CD14-positive monocyte (primary cell): ENCODE data around the gene NID1. TPM values are rescaled to one million over a fixed set of nuclear protein-coding genes. Genes with fewer than 3 reads are reported as not detected.

Experiments
- DNase-seq, 3 donors: peaks; one replicate each; pipeline ENCODE4 v3.0.0-alpha.2; 2011 to 2022
- H2AFZ ChIP-seq: 2 replicates; pipeline ENCODE4 v1.6.0; 2012; ENCODE audit warnings: mild to moderate bottlenecking, low read depth, low read length, inconsistent platforms; ENCODE audit not compliant: insufficient read depth, poor library complexity, severe bottlenecking
- H3K27ac ChIP-seq, 2 donors: 1 replicate in 1 of 2; 2 replicates in 1 of 2; pipeline ENCODE4 v1.5.1; 2012 to 2013; ENCODE audit warnings: low read length in 2 of 2, control low read depth in 1 of 2, inconsistent platforms in 1 of 2, low read depth in 1 of 2, mild to moderate bottlenecking in 1 of 2
- H3K27me3 ChIP-seq, 2 donors: one replicate each; pipeline versions ENCODE4 v1.6.0 to v1.6.1; 2011 to 2013; ENCODE audit warnings: low read length in 2 of 2; ENCODE audit not compliant: control insufficient read depth in 2 of 2, insufficient read depth in 2 of 2
- H3K36me3 ChIP-seq, 2 donors: replicated peaks in 1 of 2; 1 replicate in 1 of 2; 2 replicates in 1 of 2; pipeline versions ENCODE4 v1.5.1 to v1.6.1; 2012 to 2013; ENCODE audit warnings: low read length in 2 of 2, control low read depth in 1 of 2, inconsistent platforms in 1 of 2, mild to moderate bottlenecking in 1 of 2; ENCODE audit not compliant: insufficient read depth in 2 of 2, control insufficient read depth in 1 of 2
- H3K4me1 ChIP-seq, 2 donors: 1 replicate in 1 of 2; 2 replicates in 1 of 2; pipeline versions ENCODE4 v1.5.1 to v1.6.1; 2012 to 2013; ENCODE audit warnings: low read length in 2 of 2, control low read depth in 1 of 2, inconsistent platforms in 1 of 2, mild to moderate bottlenecking in 1 of 2, moderate library complexity in 1 of 2; ENCODE audit not compliant: insufficient read depth in 2 of 2, control insufficient read depth in 1 of 2
- H3K4me2 ChIP-seq: replicated peaks from 2 replicates; pipeline ENCODE3; 2012; ENCODE audit warnings: low read length, moderate library complexity, mild to moderate bottlenecking; ENCODE audit not compliant: poor library complexity, severe bottlenecking; ENCODE audit errors: extremely low read depth
- H3K4me3 ChIP-seq, 3 experiments: fragments of 200-600 bp in 1 of 3; sonication (generic) in 1 of 3; replicated peaks in 1 of 3; 1 replicate in 2 of 3; 2 replicates in 1 of 3; pipeline ENCODE4 v1.5.1; 2011 to 2013; ENCODE audit warnings: low read length in 3 of 3, mild to moderate bottlenecking in 3 of 3, control low read depth in 2 of 3, low read depth in 2 of 3, inconsistent platforms in 1 of 3, moderate library complexity in 1 of 3
- H3K79me2 ChIP-seq: 2 replicates; pipeline ENCODE4 v1.6.0; 2012; ENCODE audit warnings: mild to moderate bottlenecking, control low read depth, inconsistent platforms, low read length, moderate library complexity; ENCODE audit not compliant: insufficient read depth
- H3K9ac ChIP-seq: 2 replicates; pipeline ENCODE4 v1.6.0; 2017; ENCODE audit warnings: low read length, mild to moderate bottlenecking; ENCODE audit not compliant: insufficient read depth, poor library complexity, severe bottlenecking
- H3K9me3 ChIP-seq, 2 donors: replicated peaks in 1 of 2; 1 replicate in 1 of 2; 2 replicates in 1 of 2; pipeline versions ENCODE4 v1.5.1 to v1.6.1; 2012 to 2013; ENCODE audit warnings: low read length in 2 of 2, control low read depth in 1 of 2; ENCODE audit not compliant: control insufficient read depth in 1 of 2, insufficient read depth in 1 of 2
- H4K20me1 ChIP-seq: 2 replicates; pipeline ENCODE4 v1.6.0; 2012; ENCODE audit warnings: mild to moderate bottlenecking, low read length, control low read depth, moderate library complexity; ENCODE audit not compliant: insufficient read depth
- H3K27ac Mint-ChIP-seq, 7 donors: one replicate each; pipeline ENCODE4 v1.8.0; 2020; ENCODE audit warnings: mild to moderate bottlenecking in 7 of 7, mixed read lengths in 7 of 7, moderate library complexity in 6 of 7, inconsistent platforms in 2 of 7
- H3K27me3 Mint-ChIP-seq, 3 donors: one replicate each; pipeline ENCODE4 v1.8.0; 2021 to 2022; ENCODE audit warnings: low read depth in 3 of 3, mild to moderate bottlenecking in 3 of 3, mixed read lengths in 3 of 3, moderate library complexity in 3 of 3, inconsistent platforms in 1 of 3
- H3K36me3 Mint-ChIP-seq, 2 donors: one replicate each; pipeline ENCODE4 v1.8.0; 2020; ENCODE audit warnings: mixed read lengths in 2 of 2, inconsistent platforms in 1 of 2, mild to moderate bottlenecking in 1 of 2
- H3K4me1 Mint-ChIP-seq: one replicate; pipeline ENCODE4 v1.8.0; 2020; ENCODE audit warnings: mild to moderate bottlenecking, mixed read lengths
- H3K4me3 Mint-ChIP-seq, 2 donors: one replicate each; pipeline ENCODE4 v1.8.0; 2020; ENCODE audit warnings: mild to moderate bottlenecking in 2 of 2, mixed read lengths in 2 of 2, moderate library complexity in 1 of 2
- H3K9me3 Mint-ChIP-seq, 7 donors: one replicate each; pipeline ENCODE4 v1.8.0; 2020 to 2022; ENCODE audit warnings: mixed read lengths in 7 of 7, mild to moderate bottlenecking in 6 of 7, moderate library complexity in 6 of 7, inconsistent platforms in 2 of 7
- WGBS: methylation state at CpG from one replicate; pipeline ENCODE4 v1.1.5; 2013; ENCODE audit warnings: missing lambda C conversion rate; ENCODE audit not compliant: insufficient coverage; 5-methylcytosine and 5-hydroxymethylcytosine counted together
- intact Hi-C, 2 donors: fragments of 100-400 bp; cut with micrococcal nuclease; formaldehyde crosslinking; loops; one replicate each; pipeline versions ENCODE4 v1.15.0 to v1.15.1; 2023
- polyA plus RNA-seq, 3 donors: library from polyadenylated mRNA; depleted of rRNA in 1 of 3; unstranded in 2 of 3; stranded (reverse) in 1 of 3; fragments of 300-500 nt in 2 of 3; fragments of >200 nt in 1 of 3; fragmentation: Illumina TruSeq in 2 of 3; gene quantifications; 1 replicate in 2 of 3; 2 replicates in 1 of 3; pipeline ENCODE4 v1.2.3, GENCODE V29; 2012 to 2021
- TF ChIP-seq, protein P1 (sequence below): fragments of 200-600 bp; IDR thresholded peaks from one replicate; pipeline ENCODE4 v1.8.0; 2022; ENCODE audit warnings: antibody characterized with exemption, mild to moderate bottlenecking

NID1 gene
- polyA plus RNA-seq, 3 donors, result 6.8 to 19.7 (median 14.4) TPM

DNA sequence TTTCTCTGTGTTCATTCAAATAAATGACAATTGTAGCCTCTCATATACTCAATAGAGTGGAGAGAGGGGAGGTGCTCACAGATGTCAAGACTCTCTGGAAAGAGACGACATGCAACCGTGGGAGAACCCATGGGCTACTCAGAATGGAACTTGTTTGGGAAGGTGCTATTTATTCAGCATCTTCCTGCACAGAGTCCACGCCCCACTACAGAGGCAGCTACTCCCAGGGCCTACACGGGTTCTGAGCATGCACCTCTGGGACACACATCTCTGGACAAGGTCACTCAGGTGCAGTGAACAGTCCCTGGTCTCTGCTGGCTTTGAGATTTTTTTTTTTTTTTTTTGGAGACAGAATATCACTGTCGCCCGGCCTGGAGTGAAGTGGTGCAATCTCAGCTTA, 64.1 kb downstream of the NID1 start:
- no peaks in the 10 kb centered on the region for H3K36me3 ChIP-seq
- no peak overlapping the region for H3K4me3 ChIP-seq
- H3K4me1 Mint-ChIP-seq, result peaks cover 52% of the 10 kb centered on the region
- intact Hi-C loops, result no loop called here
- 88% methylated on average over 6 of the region's 6 CpGs for WGBS
- peaks cover 3 to 8% (median 6%) of the 10 kb centered on the region in 3 donors for H3K27me3 Mint-ChIP-seq
- DNase-seq, result no peak
- H3K27me3 ChIP-seq, result no peaks in the 10 kb centered on the region
- TF ChIP-seq, protein P1, sequence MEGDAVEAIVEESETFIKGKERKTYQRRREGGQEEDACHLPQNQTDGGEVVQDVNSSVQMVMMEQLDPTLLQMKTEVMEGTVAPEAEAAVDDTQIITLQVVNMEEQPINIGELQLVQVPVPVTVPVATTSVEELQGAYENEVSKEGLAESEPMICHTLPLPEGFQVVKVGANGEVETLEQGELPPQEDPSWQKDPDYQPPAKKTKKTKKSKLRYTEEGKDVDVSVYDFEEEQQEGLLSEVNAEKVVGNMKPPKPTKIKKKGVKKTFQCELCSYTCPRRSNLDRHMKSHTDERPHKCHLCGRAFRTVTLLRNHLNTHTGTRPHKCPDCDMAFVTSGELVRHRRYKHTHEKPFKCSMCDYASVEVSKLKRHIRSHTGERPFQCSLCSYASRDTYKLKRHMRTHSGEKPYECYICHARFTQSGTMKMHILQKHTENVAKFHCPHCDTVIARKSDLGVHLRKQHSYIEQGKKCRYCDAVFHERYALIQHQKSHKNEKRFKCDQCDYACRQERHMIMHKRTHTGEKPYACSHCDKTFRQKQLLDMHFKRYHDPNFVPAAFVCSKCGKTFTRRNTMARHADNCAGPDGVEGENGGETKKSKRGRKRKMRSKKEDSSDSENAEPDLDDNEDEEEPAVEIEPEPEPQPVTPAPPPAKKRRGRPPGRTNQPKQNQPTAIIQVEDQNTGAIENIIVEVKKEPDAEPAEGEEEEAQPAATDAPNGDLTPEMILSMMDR, result no peak
- H3K9ac ChIP-seq, result no peak overlapping the region
- H4K20me1 ChIP-seq, result no peaks in the 10 kb centered on the region
- H3K4me1 ChIP-seq, result peaks cover 37 to 45% of the 10 kb centered on the region in 2 donors
- no peaks in the 10 kb centered on the region for H3K9me3 ChIP-seq
- H3K9me3 Mint-ChIP-seq, result no peaks in the 10 kb centered on the region
- H3K36me3 Mint-ChIP-seq, result peaks cover 11 to 21% of the 10 kb centered on the region in 2 donors
- no peak overlapping the region for H3K4me3 Mint-ChIP-seq
- H3K4me2 ChIP-seq, result no peak overlapping the region
- H2AFZ ChIP-seq, result no peak overlapping the region
- H3K79me2 ChIP-seq, result no peaks in the 10 kb centered on the region
- no peak overlapping the region for H3K27ac ChIP-seq
- no peak overlapping the region for H3K27ac Mint-ChIP-seq

DNA sequence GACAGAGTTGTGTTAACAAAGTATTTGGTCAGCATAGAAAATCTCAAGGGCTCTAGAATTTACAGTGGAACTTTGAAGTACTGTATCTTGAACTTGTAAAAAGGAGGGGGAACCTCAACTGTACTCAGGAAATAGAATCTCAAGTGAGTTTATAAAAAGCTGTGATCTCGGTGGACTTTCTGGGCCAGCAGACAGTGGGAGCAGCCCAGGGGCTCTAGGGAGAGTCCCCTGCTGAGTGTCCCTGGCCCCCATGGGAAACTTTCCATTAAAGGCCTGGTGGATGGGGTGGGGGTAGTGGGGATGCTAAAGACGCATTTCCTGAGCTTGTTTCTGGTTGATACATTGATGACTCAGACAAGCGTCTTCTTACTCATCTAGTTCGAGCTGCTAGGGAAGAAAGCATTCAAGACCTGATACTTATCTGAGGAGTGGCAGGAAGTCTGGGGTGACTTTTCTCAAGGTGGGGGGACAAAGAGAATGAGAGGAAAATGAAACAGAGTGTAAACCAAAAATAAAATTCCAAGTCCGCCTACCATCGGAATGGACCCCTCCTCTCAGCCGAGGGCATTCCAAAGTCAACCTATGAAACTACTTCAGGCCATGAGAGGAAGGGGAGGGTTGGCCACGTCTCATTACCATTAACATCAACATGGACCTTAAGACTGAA, 65.5 kb downstream of the NID1 start:
- peak; percentile 41 to 84 (median 73) for DNase-seq

More for the DNA sequence above, 65.5 kb downstream of the NID1 start:
- no peaks in the 10 kb centered on the region for H3K9me3 Mint-ChIP-seq
- Histone ChIP-seq H3K4me3 (no peak overlapping the region), H3K79me2 (no peaks in the 10 kb centered on the region), H3K9me3 (no peaks in the 10 kb centered on the region), H4K20me1 (no peaks in the 10 kb centered on the region), H3K36me3 (no peaks in the 10 kb centered on the region), H2AFZ (no peak overlapping the region), H3K27me3 (no peaks in the 10 kb centered on the region), H3K4me1 (peaks cover 37 to 45% of the 10 kb centered on the region in 2 donors), H3K27ac (peak overlapping the region in 1 of 2 donors; percentile 61), H3K4me2 (no peak overlapping the region), H3K9ac (no peak overlapping the region)
- H3K36me3 Mint-ChIP-seq, result peaks cover 10 to 21% of the 10 kb centered on the region in 2 donors
- peaks cover 1 to 8% (median 6%) of the 10 kb centered on the region in 3 donors for H3K27me3 Mint-ChIP-seq
- WGBS, result 21% methylated on average over 4 of the region's 8 CpGs
- H3K27ac Mint-ChIP-seq, result peak overlapping the region in 6 of 7 donors; percentile 48 to 89 (median 80)
- intact Hi-C loops, result no loop called here
- TF ChIP-seq, protein P1, result no peak
- H3K4me3 Mint-ChIP-seq, result peak overlapping the region in 1 of 2 donors; percentile 11
- peaks cover 52% of the 10 kb centered on the region for H3K4me1 Mint-ChIP-seq
